ENCODE data around the gene SSB. TPM values are rescaled to one million over a fixed set of nuclear protein-coding genes. Genes with fewer than 3 reads are reported as not detected.
A peak's percentile ranks its signal among the peaks of the same experiment; 100 is the strongest.
"Not testable (repeated sequence)": the region's sequence is repeated elsewhere in the genome, so short reads cannot be mapped to it uniquely, and the experiment has no call there.

SSB gene
- total and polyA plus RNA-seq, 4 donors: 58.0 to 116 (median 71.3) TPM

DNA sequence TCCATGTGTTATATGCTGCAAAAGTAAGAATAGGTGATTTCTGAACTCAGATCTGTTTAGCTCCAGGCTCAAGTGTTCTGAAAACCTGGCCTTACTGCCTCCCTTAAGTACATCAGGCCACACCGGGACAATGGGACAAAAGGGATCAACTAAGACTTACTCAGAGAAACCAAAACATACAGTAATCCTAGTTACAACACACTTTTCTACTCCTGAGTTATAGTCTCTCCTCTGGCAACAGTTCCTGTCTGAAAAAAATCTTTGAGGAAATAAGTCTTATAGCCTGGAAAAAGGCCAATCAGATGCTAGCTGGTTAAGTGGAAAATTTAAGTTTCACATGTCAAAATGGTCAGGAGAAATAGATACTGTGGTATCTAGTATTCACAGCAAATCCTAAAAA, 20.4 kb downstream of the SSB start:
- TF ChIP-seq, protein P1, sequence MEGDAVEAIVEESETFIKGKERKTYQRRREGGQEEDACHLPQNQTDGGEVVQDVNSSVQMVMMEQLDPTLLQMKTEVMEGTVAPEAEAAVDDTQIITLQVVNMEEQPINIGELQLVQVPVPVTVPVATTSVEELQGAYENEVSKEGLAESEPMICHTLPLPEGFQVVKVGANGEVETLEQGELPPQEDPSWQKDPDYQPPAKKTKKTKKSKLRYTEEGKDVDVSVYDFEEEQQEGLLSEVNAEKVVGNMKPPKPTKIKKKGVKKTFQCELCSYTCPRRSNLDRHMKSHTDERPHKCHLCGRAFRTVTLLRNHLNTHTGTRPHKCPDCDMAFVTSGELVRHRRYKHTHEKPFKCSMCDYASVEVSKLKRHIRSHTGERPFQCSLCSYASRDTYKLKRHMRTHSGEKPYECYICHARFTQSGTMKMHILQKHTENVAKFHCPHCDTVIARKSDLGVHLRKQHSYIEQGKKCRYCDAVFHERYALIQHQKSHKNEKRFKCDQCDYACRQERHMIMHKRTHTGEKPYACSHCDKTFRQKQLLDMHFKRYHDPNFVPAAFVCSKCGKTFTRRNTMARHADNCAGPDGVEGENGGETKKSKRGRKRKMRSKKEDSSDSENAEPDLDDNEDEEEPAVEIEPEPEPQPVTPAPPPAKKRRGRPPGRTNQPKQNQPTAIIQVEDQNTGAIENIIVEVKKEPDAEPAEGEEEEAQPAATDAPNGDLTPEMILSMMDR (IDR thresholded peaks at IDR 0.05; ENCODE audit: control extremely low read depth, extremely low read depth): no peak
- ATAC-seq (ENCODE audit: insufficient read depth, low FRiP score): no peak
- no peak overlapping the region for H3K27ac ChIP-seq (ENCODE audit: low read depth in 1 of 2, low read length in 1 of 2)
- WGBS, 2 donors: 95 to 96% methylated on average over 1 of the region's 1 CpG
- H3K4me1 ChIP-seq (ENCODE audit: control insufficient read depth in 5 of 5, insufficient read depth in 5 of 5, low read length in 5 of 5): peaks cover 0 to 4% (median 0%) of the 10 kb centered on the region in 5 donors
- H3K4me3 ChIP-seq: no peak overlapping the region
- H3K36me3 ChIP-seq (ENCODE audit: control insufficient read depth in 4 of 4, insufficient read depth in 4 of 4, low read length in 4 of 4): peaks cover 7 to 17% (median 11%) of the 10 kb centered on the region in 4 donors
- no peaks in the 10 kb centered on the region for H3K27me3 ChIP-seq (ENCODE audit: control insufficient read depth in 3 of 3, insufficient read depth in 3 of 3, low read length in 2 of 3)
- no peak overlapping the region for H3K9ac ChIP-seq (ENCODE audit: insufficient read depth in 1 of 2, low read length in 2 of 2)
- DNase-seq: no peak
- no peaks in the 10 kb centered on the region for H3K9me3 ChIP-seq (ENCODE audit: control insufficient read depth in 4 of 4, insufficient read depth in 3 of 4, low read length in 3 of 4)

DNA sequence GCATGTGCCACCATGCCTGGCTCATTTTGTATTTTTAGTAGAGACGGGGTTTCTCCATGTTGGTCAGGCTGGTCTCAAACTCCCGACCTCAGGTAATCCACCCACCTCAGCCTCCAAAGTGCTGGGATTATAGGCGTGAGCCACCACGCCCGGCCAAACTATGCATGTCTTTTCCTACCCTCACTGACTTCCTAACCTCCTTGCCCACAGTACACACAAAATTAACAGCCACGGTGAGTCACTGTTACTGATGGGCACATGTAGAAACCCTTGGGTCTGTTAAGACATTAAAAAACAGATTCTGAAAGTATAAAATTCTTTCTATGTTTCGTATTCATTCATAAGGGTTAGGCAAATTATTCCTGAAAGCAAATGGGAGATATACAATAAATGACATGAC, 21.4 kb downstream of the SSB start:
- H3K9me3 ChIP-seq (ENCODE audit: control insufficient read depth in 4 of 4, insufficient read depth in 3 of 4, low read length in 3 of 4); H3K9ac ChIP-seq (ENCODE audit: insufficient read depth in 1 of 2, low read length in 2 of 2); H3K27me3 ChIP-seq (ENCODE audit: control insufficient read depth in 3 of 3, insufficient read depth in 3 of 3, low read length in 2 of 3); ATAC-seq (ENCODE audit: insufficient read depth, low FRiP score); H3K27ac ChIP-seq (ENCODE audit: low read depth in 1 of 2, low read length in 1 of 2); H3K4me1 ChIP-seq (ENCODE audit: control insufficient read depth in 5 of 5, insufficient read depth in 5 of 5, low read length in 5 of 5); DNase-seq; H3K4me3 ChIP-seq; H3K36me3 ChIP-seq (ENCODE audit: control insufficient read depth in 4 of 4, insufficient read depth in 4 of 4, low read length in 4 of 4): not testable (repeated sequence)
- 82 to 91% methylated on average over 7 of the region's 7 CpGs for WGBS, 2 donors

DNA sequence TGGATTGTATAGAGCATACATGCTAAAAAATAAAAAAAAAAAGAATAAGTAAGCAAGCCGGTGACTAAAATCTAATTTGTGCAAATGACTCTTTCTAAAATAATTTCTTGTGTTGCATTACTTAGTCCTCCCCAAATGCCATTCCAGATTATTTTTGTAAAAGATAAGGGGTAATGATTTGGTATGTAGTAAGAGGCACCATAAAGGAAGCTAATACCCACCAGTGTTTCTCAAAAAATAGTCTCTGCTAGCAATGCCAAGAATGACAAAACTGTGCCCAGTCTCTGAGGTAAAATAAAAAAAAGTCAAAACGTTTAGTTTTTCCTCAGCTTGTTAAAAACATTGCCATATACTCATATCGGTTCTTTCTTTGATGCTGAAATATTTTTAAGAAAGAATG, 23.4 kb downstream of the SSB start:
- H3K27me3 ChIP-seq (ENCODE audit: control insufficient read depth in 3 of 3, insufficient read depth in 3 of 3, low read length in 2 of 3): no peaks in the 10 kb centered on the region
- H3K36me3 ChIP-seq (ENCODE audit: control insufficient read depth in 4 of 4, insufficient read depth in 4 of 4, low read length in 4 of 4): peaks cover 0 to 5% (median 3%) of the 10 kb centered on the region in 4 donors
- H3K9me3 ChIP-seq (ENCODE audit: control insufficient read depth in 4 of 4, insufficient read depth in 3 of 4, low read length in 3 of 4): no peaks in the 10 kb centered on the region
- TF ChIP-seq, protein P1 (IDR thresholded peaks at IDR 0.05; ENCODE audit: control extremely low read depth, extremely low read depth): no peak
- DNase-seq: no peak
- ATAC-seq (ENCODE audit: insufficient read depth, low FRiP score): no peak
- H3K4me1 ChIP-seq (ENCODE audit: control insufficient read depth in 5 of 5, insufficient read depth in 5 of 5, low read length in 5 of 5): peaks cover 0 to 4% (median 0%) of the 10 kb centered on the region in 5 donors
- no peak overlapping the region for H3K4me3 ChIP-seq
- H3K27ac ChIP-seq (ENCODE audit: low read depth in 1 of 2, low read length in 1 of 2): no peak overlapping the region
- WGBS, 2 donors: 58 to 72% methylated on average over 3 of the region's 3 CpGs
- no peak overlapping the region for H3K9ac ChIP-seq (ENCODE audit: insufficient read depth in 1 of 2, low read length in 2 of 2)

DNA sequence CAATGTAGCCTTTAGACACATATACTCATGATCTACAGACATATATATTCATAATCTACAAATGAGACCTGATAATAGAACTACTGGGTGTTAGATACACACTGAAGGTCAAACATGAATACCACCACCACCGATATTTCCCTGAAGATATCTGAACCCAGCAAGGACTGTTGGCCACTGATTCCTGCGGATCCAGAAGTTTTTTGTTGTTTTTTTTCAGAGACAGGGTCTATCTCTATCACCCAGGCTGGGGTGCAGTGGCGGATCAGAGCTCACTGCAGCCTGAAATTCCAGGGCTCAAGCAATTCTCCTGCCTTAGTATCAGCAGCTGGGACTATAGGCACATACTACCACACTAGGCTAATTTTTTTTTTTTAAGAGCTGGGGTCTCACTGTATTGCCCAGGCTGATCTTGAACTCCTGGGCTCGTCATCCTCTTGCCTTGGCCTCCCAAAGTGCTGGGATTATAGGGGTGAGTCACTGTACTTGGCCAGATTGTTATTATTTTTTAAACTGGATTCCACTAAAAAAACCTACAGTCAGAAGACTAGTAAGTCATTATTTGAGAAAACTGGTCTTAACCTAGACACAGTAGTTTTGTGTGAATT, 24.2 kb downstream of the SSB start:
- DNase-seq (no peak), ATAC-seq (ENCODE audit: insufficient read depth, low FRiP score) (no peak)
- H3K27ac ChIP-seq (ENCODE audit: low read depth in 1 of 2, low read length in 1 of 2): no peak overlapping the region
- H3K9me3 ChIP-seq (ENCODE audit: control insufficient read depth in 4 of 4, insufficient read depth in 3 of 4, low read length in 3 of 4): no peaks in the 10 kb centered on the region
- peak overlapping the region; percentile 19 to 42 for H3K9ac ChIP-seq (ENCODE audit: insufficient read depth in 1 of 2, low read length in 2 of 2)
- TF ChIP-seq, protein P1 (IDR thresholded peaks at IDR 0.05; ENCODE audit: control extremely low read depth, extremely low read depth): no peak
- no peaks in the 10 kb centered on the region for H3K27me3 ChIP-seq (ENCODE audit: control insufficient read depth in 3 of 3, insufficient read depth in 3 of 3, low read length in 2 of 3)
- H3K4me1 ChIP-seq (ENCODE audit: control insufficient read depth in 5 of 5, insufficient read depth in 5 of 5, low read length in 5 of 5): peaks cover 0 to 4% (median 0%) of the 10 kb centered on the region in 5 donors
- H3K36me3 ChIP-seq (ENCODE audit: control insufficient read depth in 4 of 4, insufficient read depth in 4 of 4, low read length in 4 of 4): peaks cover 0 to 3% (median 3%) of the 10 kb centered on the region in 4 donors
- no peak overlapping the region for H3K4me3 ChIP-seq
- 95 to 99% methylated on average over 4 of the region's 4 CpGs for WGBS, 2 donors

Data from lung (tissue), 12 donors.